Neural cell (in vitro differentiated cells): ENCODE measurements around the gene LMLN.

Experiments
- EP300 ChIP-seq: fragments of 450-650 bp; conservative IDR thresholded peaks from 2 replicates; pipeline ENCODE4 v1.6.1; 2014; ENCODE audit warnings: antibody characterized with exemption, mild to moderate bottlenecking, moderate library complexity; ENCODE audit not compliant: poor library complexity, severe bottlenecking
- EZH2 ChIP-seq: fragments of 200-600, 300-800 bp; shearing (Covaris generic), sonication (generic); IDR thresholded peaks from 2 replicates; pipeline ENCODE4 v1.6.1; 2014; ENCODE audit warnings: antibody characterized with exemption, low read length, borderline replicate concordance, mild to moderate bottlenecking; ENCODE audit not compliant: insufficient read depth, poor library complexity, severe bottlenecking
- MXI1 ChIP-seq: fragments of 450-650 bp; conservative IDR thresholded peaks from 2 replicates; pipeline ENCODE4 v1.6.1; 2014; ENCODE audit warnings: antibody characterized with exemption, mild to moderate bottlenecking; ENCODE audit not compliant: poor library complexity, severe bottlenecking
- POLR2AphosphoS5 ChIP-seq: IDR thresholded peaks from 2 replicates; pipeline ENCODE4 v1.6.1; 2012
- RAD21 ChIP-seq: fragments of 450-650 bp; conservative IDR thresholded peaks from 2 replicates; pipeline ENCODE4 v1.6.1; 2014; ENCODE audit warnings: antibody characterized with exemption, mild to moderate bottlenecking, moderate library complexity
- TAF1 ChIP-seq: IDR thresholded peaks from 2 replicates; pipeline ENCODE4 v1.6.1; 2012; ENCODE audit warnings: low read depth
- TF ChIP-seq, protein P1 (sequence below): fragments of 450-650 bp; IDR thresholded peaks from 2 replicates; pipeline ENCODE4 v1.5.1; 2014; ENCODE audit warnings: antibody characterized with exemption, mild to moderate bottlenecking, moderate library complexity; ENCODE audit not compliant: poor library complexity, severe bottlenecking
- TF ChIP-seq, protein P2 (sequence below): IDR thresholded peaks from 2 replicates; pipeline ENCODE4 v1.6.1; 2012; ENCODE audit warnings: borderline replicate concordance

DNA sequence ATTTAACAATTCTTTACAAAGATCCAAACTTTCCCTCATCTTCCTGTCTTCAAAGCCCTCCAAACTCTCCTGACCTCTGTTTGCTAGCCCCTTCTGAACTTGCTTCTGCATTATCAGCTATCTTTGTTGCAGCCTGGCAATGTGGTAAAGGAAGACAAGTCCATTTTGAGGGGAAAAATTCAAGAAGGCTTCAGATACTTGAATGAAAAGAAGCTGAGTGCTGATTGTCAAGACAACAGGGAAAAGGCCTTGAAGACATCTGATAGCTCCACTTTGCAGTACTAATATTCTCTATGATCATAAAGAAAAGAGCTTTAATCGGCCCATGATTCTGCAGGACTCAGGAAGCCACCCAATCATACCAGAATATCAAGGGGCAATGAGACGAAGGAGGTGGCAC, 91.8 kb downstream of the LMLN start:
- no peak for TF ChIP-seq POLR2AphosphoS5
- TF ChIP-seq EP300, result no peak
- TF ChIP-seq, protein P1, sequence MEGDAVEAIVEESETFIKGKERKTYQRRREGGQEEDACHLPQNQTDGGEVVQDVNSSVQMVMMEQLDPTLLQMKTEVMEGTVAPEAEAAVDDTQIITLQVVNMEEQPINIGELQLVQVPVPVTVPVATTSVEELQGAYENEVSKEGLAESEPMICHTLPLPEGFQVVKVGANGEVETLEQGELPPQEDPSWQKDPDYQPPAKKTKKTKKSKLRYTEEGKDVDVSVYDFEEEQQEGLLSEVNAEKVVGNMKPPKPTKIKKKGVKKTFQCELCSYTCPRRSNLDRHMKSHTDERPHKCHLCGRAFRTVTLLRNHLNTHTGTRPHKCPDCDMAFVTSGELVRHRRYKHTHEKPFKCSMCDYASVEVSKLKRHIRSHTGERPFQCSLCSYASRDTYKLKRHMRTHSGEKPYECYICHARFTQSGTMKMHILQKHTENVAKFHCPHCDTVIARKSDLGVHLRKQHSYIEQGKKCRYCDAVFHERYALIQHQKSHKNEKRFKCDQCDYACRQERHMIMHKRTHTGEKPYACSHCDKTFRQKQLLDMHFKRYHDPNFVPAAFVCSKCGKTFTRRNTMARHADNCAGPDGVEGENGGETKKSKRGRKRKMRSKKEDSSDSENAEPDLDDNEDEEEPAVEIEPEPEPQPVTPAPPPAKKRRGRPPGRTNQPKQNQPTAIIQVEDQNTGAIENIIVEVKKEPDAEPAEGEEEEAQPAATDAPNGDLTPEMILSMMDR, result no peak
- no peak for TF ChIP-seq RAD21
- TF ChIP-seq, protein P2, sequence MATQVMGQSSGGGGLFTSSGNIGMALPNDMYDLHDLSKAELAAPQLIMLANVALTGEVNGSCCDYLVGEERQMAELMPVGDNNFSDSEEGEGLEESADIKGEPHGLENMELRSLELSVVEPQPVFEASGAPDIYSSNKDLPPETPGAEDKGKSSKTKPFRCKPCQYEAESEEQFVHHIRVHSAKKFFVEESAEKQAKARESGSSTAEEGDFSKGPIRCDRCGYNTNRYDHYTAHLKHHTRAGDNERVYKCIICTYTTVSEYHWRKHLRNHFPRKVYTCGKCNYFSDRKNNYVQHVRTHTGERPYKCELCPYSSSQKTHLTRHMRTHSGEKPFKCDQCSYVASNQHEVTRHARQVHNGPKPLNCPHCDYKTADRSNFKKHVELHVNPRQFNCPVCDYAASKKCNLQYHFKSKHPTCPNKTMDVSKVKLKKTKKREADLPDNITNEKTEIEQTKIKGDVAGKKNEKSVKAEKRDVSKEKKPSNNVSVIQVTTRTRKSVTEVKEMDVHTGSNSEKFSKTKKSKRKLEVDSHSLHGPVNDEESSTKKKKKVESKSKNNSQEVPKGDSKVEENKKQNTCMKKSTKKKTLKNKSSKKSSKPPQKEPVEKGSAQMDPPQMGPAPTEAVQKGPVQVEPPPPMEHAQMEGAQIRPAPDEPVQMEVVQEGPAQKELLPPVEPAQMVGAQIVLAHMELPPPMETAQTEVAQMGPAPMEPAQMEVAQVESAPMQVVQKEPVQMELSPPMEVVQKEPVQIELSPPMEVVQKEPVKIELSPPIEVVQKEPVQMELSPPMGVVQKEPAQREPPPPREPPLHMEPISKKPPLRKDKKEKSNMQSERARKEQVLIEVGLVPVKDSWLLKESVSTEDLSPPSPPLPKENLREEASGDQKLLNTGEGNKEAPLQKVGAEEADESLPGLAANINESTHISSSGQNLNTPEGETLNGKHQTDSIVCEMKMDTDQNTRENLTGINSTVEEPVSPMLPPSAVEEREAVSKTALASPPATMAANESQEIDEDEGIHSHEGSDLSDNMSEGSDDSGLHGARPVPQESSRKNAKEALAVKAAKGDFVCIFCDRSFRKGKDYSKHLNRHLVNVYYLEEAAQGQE, result no peak
- no peak for TF ChIP-seq EZH2
- no peak for TF ChIP-seq TAF1
- no peak for TF ChIP-seq MXI1
